Activated effector memory CD4-positive, alpha-beta T cell treated with Interleukin-2 at 50 U/mL for 16 hours (primary cell): ENCODE results near the gene TSPY10.
"Not testable (repeated sequence)": the region's sequence is repeated elsewhere in the genome, so short reads cannot be mapped to it uniquely, and the experiment has no call there.

Experiments used
- DNase-seq: peaks from one replicate; pipeline ENCODE4 v3.0.0-alpha.2; 2020

TSPY10 gene, protein sequence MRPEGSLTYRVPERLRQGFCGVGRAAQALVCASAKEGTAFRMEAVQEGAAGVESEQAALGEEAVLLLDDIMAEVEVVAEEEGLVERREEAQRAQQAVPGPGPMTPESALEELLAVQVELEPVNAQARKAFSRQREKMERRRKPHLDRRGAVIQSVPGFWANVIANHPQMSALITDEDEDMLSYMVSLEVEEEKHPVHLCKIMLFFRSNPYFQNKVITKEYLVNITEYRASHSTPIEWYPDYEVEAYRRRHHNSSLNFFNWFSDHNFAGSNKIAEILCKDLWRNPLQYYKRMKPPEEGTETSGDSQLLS

DNA sequence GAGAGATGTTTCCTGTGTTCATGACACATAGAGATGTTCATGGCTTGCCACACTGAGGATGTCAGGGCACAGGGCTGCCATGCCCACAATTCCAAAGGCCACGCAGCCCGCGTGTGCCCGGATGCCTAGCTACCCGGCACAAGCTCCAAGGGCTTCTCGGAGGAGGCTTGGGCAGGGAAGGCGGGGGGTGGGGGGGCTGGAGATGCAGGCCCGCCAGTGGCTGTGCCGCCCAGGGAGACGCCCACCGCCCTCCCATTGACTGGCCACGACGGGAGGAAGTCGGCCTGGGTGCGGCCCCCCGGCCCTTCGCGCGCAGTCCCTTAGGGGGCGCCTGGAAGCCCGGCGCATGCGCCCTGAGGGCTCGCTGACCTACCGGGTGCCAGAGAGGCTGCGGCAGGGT lies at the start of gene TSPY10:
TSPY10 (plus strand) TSS at position 301 of the 400 bp plus-strand sequence; CDS start at position 347, 46 bp downstream.
- DNase-seq = not testable (repeated sequence)

DNA sequence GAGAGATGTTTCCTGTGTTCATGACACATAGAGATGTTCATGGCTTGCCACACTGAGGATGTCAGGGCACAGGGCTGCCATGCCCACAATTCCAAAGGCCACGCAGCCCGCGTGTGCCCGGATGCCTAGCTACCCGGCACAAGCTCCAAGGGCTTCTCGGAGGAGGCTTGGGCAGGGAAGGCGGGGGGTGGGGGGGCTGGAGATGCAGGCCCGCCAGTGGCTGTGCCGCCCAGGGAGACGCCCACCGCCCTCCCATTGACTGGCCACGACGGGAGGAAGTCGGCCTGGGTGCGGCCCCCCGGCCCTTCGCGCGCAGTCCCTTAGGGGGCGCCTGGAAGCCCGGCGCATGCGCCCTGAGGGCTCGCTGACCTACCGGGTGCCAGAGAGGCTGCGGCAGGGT lies 40.7 kb upstream of the TSPY10 start, which contains the start of gene TSPY9:
TSPY9 (plus strand) TSS at position 301 of the 400 bp plus-strand sequence; CDS start at position 347, 46 bp downstream.
- DNase-seq = not testable (repeated sequence)

DNA sequence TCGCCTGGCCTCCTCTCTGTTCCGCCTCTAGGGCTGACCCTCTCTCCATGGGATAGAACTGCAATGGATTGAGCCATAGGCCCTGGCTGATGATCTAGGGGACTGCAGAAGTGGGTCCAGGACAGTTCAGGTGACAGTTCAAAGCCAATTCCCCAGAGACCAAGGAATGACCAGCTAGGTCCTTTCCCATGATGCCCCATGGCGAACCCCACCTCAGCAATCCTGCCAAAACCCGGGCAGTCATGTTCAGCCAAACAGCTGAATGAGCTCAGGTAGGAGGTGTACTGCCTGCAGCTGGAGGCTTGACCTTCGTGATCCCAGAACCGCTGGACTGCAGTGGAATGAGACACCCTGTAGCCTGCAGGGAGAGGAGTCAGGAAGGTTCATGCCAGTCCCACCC lies 23.3 kb upstream of the TSPY10 start:
- not testable (repeated sequence) for DNase-seq

DNA sequence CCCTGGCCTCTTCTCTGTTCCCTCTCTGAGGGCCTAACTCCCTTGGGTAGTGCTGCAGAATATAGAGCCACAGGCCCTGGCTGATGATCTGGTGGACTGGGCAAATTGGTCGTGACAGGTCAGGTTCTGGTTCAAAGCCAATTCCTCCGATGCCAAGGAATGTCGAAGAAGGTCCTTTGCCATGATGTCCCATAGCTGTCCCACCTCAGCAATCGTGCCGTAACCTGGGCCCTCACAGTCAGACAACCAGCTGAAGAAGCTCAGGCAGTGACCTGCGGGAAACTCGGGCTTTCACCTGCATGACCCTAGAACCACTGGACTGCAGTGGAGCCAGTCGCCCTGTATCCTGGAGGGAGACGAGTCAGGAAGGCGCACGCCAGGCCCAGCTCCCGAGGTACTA lies 11.4 kb upstream of the TSPY10 start:
- DNase-seq = not testable (repeated sequence)
